H4 (cell line): ENCODE data around the gene RSRC1. TPM values are rescaled to one million over a fixed set of nuclear protein-coding genes. Genes with fewer than 3 reads are reported as not detected.
"Not testable (repeated sequence)": the region's sequence is repeated elsewhere in the genome, so short reads cannot be mapped to it uniquely, and the experiment has no call there.

Source experiments
- DNase-seq: peaks from one replicate; pipeline ENCODE4 v3.0.0-alpha.2; 2015; ENCODE audit warnings: low spot score
- total RNA-seq: library from RNA; depleted of rRNA; stranded (reverse); fragments of >200 nt; shearing (Covaris generic); gene quantifications from 2 replicates; pipeline ENCODE4 v1.2.3, GENCODE V29; 2014

The RSRC1 gene
- total RNA-seq, 1 experiment from 2014 or later = 89.7 TPM

- no peak for DNase-seq
Observed at GRCh38 chr3:158463556-158463955, 353.7 kb downstream of the RSRC1 start.

DNA sequence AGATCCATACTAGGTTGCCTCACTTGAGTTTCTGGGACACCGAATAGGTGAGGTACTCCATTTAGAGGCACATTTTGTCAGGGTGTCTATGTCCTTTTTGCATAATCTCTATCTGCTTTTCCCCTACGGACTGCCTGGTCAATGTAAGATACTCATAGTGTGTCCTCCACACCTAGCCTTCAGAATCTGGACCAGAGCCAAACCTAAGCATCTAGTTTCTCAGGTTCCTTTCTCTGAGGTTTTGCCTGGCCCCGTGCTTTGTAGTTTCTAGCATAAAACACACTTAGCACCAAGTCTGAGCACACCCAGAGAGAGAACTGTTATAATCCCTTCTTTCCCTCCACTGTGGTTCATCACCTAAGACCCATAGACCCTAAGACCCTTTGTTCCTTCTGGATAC lies 355.2 kb downstream of the RSRC1 start:
- no peak for DNase-seq

DNA sequence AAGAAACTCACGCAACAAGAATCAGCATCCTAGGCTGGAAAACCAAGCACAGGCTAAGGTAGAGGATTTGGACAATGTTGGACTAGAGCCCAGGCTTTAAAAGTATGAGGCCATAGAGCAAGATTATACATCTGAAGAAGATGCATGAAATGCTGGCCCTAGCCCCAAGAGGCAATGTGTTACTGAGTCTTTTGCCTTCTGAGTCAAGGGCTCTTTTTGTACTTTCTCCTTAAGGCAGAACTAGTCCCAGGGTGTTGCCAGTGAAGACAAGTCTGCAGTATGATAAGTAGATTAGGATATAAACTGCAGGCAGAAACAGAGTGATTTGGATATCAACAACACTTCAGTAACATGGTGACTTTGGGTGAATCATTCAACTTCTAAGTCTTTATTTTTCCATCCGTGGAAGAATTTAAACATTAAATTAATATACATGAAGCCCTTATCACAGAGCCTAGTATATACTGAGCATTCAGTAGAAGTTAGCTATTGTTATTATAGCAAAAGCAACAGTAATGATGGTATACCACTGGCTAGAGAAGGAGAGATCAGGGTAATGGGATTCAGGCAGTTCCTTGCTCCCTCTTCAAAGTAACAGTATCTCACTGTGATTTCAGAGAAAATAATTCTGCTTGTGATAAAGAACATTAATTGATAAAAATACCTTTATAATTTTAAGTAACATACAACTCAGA lies 361.2 kb downstream of the RSRC1 start:
- peak; percentile 10 for DNase-seq

- DNase-seq = peak; percentile 86
Observed at GRCh38 chr3:158471639-158472294, 361.9 kb downstream of the RSRC1 start.

GRCh38 chr3:158479051-158479450 lies 369.2 kb downstream of the RSRC1 start:
- no peak for DNase-seq

- DNase-seq = no peak
Observed at GRCh38 chr3:158483701-158484235, 373.9 kb downstream of the RSRC1 start.

- no peak for DNase-seq
Observed at GRCh38 chr3:158486200-158486599, 376.3 kb downstream of the RSRC1 start.

DNA sequence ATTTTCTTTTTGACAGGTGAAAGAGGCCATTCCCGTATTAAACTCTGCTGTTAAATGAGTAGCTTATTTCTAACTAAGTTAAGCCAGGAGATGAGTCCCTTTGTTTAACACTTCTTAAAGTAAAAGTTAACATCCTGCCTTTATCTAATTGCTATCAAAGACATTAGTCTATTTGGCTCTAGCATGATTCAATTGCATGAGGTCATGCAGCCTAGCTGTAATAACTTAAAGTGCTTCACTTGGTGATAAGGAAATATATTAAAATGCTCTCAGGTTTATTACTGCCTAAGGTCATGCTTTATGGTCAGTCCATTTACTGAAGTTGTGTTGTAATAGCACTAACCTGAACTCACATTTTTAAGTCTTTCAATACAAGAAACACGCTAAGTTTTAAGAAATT lies 378.8 kb downstream of the RSRC1 start:
- DNase-seq = no peak

- no peak for DNase-seq
Observed at GRCh38 chr3:158489181-158489580, 379.3 kb downstream of the RSRC1 start.

GRCh38 chr3:158491968-158492367 lies 382.1 kb downstream of the RSRC1 start:
- DNase-seq = no peak

- DNase-seq = no peak
Observed at GRCh38 chr3:158492685-158493084, 382.8 kb downstream of the RSRC1 start.

- DNase-seq = no peak
Observed at GRCh38 chr3:158493931-158494330, 384.0 kb downstream of the RSRC1 start.

DNA sequence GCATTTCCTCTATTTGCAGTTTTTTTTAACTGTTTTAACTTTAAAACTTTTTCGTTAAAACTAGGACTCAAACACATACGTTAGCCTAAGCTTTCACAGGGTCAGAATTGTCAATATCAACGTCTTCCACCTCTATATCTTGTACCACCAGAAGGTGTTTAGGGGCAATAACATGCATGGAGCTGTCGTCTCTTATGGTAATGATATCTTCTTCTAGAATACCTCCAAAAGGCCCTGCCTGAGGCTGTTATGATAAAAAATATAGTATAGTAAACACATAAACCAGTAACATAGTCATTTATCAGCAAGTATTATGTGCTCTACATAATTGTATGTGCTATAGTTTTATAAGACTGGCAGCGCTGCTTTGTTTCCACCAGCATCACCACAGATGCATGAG lies 384.8 kb downstream of the RSRC1 start:
- DNase-seq = no peak

- DNase-seq = not testable (repeated sequence)
Observed at GRCh38 chr3:158495398-158495902, 385.6 kb downstream of the RSRC1 start.

- DNase-seq = no peak
Observed at GRCh38 chr3:158505117-158505516, 395.2 kb downstream of the RSRC1 start.

DNA sequence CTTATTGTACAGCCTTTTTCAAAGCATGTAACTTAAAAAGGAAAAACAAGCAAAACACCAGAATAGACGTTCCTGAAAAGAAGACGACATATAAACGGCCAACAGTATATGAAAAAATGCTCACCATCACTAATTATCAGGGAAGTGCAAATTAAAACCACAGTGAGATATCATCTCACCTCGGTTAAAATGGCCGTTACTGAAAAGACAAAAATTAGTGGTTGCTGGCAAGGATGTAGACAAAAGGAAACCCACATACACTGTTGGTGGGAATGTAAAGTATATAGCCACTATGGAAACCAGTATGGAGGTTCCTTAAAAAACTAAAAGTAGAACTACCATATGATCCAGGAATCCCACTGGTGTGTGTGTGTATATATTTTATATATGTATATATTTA lies 396.6 kb downstream of the RSRC1 start:
- no peak for DNase-seq

DNA sequence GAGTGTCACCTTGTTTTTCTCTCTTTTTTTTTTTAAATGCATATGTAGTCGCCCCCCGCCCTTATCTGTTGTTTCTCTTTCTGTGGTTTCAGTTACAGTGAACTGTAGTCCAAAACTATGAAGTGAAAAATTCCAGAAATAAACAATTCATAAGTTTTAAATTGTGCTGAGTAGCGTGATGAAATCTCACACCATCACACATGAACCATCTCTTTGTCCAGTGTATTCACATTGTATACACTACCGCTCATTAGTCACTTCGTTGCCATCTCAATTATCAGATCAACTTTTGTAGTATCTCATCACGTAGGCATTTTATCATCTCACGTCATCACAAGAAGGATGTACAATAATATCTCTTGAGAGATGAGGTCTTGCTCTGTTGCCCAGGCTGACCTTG lies 398.6 kb downstream of the RSRC1 start:
- peak; percentile 76 for DNase-seq

GRCh38 chr3:158509891-158510290 lies 400.0 kb downstream of the RSRC1 start:
- no peak for DNase-seq

GRCh38 chr3:158516729-158517128 lies 406.8 kb downstream of the RSRC1 start:
- not testable (repeated sequence) for DNase-seq

- DNase-seq = no peak
Observed at GRCh38 chr3:158519776-158520175, 409.9 kb downstream of the RSRC1 start.

- no peak for DNase-seq
Observed at GRCh38 chr3:158520433-158520832, 410.5 kb downstream of the RSRC1 start.

DNA sequence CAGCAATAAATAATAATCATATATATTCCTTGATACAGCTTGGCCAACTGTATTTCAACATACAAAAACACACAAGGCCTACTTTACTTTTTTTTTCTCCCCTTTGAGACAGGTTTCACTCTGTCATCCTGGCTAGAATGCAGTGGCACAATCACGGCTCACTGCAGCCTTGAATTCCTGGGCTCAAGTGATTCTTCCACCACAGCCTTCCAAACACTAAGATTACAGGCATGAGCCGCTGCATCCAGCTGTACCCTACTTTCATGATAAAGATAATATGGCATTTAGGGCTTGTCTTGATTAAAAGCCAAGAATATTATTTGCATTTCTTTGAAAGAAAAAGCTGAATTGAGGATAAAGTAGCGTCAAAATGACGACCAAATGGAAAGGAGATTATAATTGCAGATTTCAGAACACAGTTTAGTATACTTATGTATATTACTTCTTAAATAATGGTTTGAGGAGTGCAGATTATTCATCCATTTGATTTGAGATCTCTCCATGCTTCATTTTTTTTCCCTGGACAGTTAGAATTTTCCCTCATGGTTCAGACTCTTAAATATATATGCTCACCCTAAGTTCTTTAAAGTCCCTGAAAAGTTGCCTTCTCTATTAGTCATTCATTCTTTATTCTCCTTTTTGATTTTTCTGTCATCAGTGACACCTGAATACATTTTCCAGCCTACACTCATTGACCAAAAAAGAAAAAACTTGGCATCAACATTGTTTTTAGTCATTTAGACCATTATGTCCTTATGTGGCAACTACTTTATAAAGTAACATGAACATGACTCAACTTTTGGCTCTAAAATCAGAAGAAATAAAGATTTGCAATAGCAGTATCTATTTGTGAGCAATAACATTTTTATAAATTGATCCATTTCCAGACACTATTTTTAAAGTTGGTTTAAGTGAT lies 412.6 kb downstream of the RSRC1 start:
- no peak for DNase-seq
